A549 (cell line): Measurements from ENCODE around the gene SND1.

Source experiments
- EP300 ChIP-seq, 2 experiments: fragments of >200 bp; sonication (Bioruptor Twin); formaldehyde crosslinking; IDR thresholded peaks; 2 replicates in 1 of 2; 3 replicates in 1 of 2; pipeline ENCODE4 v1.6.1; 2016 to 2017
- MAZ ChIP-seq: fragments of 150-350 bp; IDR thresholded peaks from 2 replicates; pipeline ENCODE4 v1.6.1; 2014; ENCODE audit warnings: antibody characterized with exemption, low read depth, low read length, borderline replicate concordance
- MYC ChIP-seq: IDR thresholded peaks from 2 replicates; pipeline ENCODE4 v1.6.1; 2012; ENCODE audit warnings: mild to moderate bottlenecking, inconsistent platforms, low read length, improper control_type of control experiment, borderline replicate concordance
- POLR2A ChIP-seq: IDR thresholded peaks from 2 replicates; pipeline ENCODE4 v1.6.1; 2012; ENCODE audit warnings: mild to moderate bottlenecking, low read length
- SREBF2 ChIP-seq: fragments of 450-650 bp; IDR thresholded peaks from 2 replicates; pipeline ENCODE4 v1.6.1; 2014; ENCODE audit warnings: mild to moderate bottlenecking, moderate library complexity
- TF ChIP-seq, protein P1 (sequence below): fragments of 200-600 bp; sonication (generic); IDR thresholded peaks from 2 replicates; pipeline ENCODE4 v1.6.1; 2016; ENCODE audit warnings: antibody characterized with exemption, mild to moderate bottlenecking, moderate library complexity
- TF ChIP-seq, protein P2 (sequence below): fragments of >200 bp; sonication (Bioruptor Twin); formaldehyde crosslinking; IDR thresholded peaks from 3 replicates; pipeline ENCODE4 v1.5.1; 2016
- TF ChIP-seq, protein P3 (sequence below): fragments of 450-650 bp; IDR thresholded peaks from 2 replicates; pipeline ENCODE4 v1.6.1; 2014; ENCODE audit warnings: antibody characterized with exemption
- TF ChIP-seq, protein P4 (sequence below): fragments of >200 bp; sonication (Bioruptor Twin); formaldehyde crosslinking; IDR thresholded peaks from 3 replicates; pipeline ENCODE4 v1.6.1; 2016
- TF ChIP-seq, protein P5 (sequence below): IDR thresholded peaks from 2 replicates; pipeline ENCODE4 v1.6.1; 2012
- TF ChIP-seq, protein P6 (sequence below): fragments of 150-350 bp; IDR thresholded peaks from 2 replicates; pipeline ENCODE4 v1.6.1; 2014; ENCODE audit warnings: low read depth, mild to moderate bottlenecking, low read length
- TF ChIP-seq, protein P7 (sequence below): IDR thresholded peaks from 2 replicates; pipeline ENCODE4 v1.6.1; 2012

DNA sequence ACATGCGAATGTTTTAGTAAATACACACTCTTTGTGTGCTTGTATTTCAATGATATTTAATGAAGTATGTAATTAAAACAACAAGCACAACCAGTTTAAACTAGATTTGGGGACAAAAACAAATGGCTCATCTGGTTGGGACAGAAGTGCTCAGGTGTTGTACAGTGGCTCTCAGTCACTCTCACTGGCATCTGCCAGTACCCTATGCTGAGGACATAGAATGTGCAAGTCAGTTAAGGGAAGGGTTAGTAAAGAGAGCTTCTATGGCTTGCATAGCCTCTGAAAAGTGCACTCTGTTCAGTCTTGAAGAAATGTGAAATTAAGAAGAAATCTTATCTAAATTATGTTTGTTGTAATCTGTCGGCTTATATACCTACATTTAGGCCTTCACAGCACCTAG, 196.2 kb downstream of the SND1 start:
- TF ChIP-seq SREBF2 (no peak), EP300 (IDR thresholded peaks at IDR 0.05) (no peak), MYC (no peak), MAZ (no peak), POLR2A (no peak)
- TF ChIP-seq, protein P1, sequence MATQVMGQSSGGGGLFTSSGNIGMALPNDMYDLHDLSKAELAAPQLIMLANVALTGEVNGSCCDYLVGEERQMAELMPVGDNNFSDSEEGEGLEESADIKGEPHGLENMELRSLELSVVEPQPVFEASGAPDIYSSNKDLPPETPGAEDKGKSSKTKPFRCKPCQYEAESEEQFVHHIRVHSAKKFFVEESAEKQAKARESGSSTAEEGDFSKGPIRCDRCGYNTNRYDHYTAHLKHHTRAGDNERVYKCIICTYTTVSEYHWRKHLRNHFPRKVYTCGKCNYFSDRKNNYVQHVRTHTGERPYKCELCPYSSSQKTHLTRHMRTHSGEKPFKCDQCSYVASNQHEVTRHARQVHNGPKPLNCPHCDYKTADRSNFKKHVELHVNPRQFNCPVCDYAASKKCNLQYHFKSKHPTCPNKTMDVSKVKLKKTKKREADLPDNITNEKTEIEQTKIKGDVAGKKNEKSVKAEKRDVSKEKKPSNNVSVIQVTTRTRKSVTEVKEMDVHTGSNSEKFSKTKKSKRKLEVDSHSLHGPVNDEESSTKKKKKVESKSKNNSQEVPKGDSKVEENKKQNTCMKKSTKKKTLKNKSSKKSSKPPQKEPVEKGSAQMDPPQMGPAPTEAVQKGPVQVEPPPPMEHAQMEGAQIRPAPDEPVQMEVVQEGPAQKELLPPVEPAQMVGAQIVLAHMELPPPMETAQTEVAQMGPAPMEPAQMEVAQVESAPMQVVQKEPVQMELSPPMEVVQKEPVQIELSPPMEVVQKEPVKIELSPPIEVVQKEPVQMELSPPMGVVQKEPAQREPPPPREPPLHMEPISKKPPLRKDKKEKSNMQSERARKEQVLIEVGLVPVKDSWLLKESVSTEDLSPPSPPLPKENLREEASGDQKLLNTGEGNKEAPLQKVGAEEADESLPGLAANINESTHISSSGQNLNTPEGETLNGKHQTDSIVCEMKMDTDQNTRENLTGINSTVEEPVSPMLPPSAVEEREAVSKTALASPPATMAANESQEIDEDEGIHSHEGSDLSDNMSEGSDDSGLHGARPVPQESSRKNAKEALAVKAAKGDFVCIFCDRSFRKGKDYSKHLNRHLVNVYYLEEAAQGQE: no peak
- TF ChIP-seq, protein P2, sequence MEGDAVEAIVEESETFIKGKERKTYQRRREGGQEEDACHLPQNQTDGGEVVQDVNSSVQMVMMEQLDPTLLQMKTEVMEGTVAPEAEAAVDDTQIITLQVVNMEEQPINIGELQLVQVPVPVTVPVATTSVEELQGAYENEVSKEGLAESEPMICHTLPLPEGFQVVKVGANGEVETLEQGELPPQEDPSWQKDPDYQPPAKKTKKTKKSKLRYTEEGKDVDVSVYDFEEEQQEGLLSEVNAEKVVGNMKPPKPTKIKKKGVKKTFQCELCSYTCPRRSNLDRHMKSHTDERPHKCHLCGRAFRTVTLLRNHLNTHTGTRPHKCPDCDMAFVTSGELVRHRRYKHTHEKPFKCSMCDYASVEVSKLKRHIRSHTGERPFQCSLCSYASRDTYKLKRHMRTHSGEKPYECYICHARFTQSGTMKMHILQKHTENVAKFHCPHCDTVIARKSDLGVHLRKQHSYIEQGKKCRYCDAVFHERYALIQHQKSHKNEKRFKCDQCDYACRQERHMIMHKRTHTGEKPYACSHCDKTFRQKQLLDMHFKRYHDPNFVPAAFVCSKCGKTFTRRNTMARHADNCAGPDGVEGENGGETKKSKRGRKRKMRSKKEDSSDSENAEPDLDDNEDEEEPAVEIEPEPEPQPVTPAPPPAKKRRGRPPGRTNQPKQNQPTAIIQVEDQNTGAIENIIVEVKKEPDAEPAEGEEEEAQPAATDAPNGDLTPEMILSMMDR: no peak
- TF ChIP-seq, protein P3, sequence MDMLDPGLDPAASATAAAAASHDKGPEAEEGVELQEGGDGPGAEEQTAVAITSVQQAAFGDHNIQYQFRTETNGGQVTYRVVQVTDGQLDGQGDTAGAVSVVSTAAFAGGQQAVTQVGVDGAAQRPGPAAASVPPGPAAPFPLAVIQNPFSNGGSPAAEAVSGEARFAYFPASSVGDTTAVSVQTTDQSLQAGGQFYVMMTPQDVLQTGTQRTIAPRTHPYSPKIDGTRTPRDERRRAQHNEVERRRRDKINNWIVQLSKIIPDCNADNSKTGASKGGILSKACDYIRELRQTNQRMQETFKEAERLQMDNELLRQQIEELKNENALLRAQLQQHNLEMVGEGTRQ: no peak
- TF ChIP-seq, protein P4, sequence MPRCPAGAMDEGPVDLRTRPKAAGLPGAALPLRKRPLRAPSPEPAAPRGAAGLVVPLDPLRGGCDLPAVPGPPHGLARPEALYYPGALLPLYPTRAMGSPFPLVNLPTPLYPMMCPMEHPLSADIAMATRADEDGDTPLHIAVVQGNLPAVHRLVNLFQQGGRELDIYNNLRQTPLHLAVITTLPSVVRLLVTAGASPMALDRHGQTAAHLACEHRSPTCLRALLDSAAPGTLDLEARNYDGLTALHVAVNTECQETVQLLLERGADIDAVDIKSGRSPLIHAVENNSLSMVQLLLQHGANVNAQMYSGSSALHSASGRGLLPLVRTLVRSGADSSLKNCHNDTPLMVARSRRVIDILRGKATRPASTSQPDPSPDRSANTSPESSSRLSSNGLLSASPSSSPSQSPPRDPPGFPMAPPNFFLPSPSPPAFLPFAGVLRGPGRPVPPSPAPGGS: no peak
- TF ChIP-seq, protein P5, sequence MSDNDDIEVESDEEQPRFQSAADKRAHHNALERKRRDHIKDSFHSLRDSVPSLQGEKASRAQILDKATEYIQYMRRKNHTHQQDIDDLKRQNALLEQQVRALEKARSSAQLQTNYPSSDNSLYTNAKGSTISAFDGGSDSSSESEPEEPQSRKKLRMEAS: no peak
- TF ChIP-seq, protein P6, sequence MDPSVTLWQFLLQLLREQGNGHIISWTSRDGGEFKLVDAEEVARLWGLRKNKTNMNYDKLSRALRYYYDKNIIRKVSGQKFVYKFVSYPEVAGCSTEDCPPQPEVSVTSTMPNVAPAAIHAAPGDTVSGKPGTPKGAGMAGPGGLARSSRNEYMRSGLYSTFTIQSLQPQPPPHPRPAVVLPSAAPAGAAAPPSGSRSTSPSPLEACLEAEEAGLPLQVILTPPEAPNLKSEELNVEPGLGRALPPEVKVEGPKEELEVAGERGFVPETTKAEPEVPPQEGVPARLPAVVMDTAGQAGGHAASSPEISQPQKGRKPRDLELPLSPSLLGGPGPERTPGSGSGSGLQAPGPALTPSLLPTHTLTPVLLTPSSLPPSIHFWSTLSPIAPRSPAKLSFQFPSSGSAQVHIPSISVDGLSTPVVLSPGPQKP: no peak
- TF ChIP-seq, protein P7, sequence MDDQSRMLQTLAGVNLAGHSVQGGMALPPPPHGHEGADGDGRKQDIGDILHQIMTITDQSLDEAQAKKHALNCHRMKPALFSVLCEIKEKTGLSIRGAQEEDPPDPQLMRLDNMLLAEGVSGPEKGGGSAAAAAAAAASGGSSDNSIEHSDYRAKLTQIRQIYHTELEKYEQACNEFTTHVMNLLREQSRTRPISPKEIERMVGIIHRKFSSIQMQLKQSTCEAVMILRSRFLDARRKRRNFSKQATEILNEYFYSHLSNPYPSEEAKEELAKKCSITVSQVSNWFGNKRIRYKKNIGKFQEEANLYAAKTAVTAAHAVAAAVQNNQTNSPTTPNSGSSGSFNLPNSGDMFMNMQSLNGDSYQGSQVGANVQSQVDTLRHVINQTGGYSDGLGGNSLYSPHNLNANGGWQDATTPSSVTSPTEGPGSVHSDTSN: no peak
